SK-N-SH (cell line): Measurements from ENCODE around the gene NACA2. TPM values are rescaled to one million over a fixed set of nuclear protein-coding genes. Genes with fewer than 3 reads are reported as not detected.

Experiments used
- CTCF ChIA-PET: fragments of 300-600, 350-600 bp; formaldehyde crosslinking; extraction: SDS; loops from one replicate; lab custom pipeline; 2021; lab: Yijun Ruan, JAX
- POLR2A ChIA-PET: fragments of 350-600 bp; sonication (Branson Sonifier 250); formaldehyde crosslinking; extraction: SDS; loops from one replicate; lab custom pipeline; 2020; ENCODE audit warnings: antibody characterized with exemption, inconsistent platforms; lab: Yijun Ruan, JAX
- DNase-seq: peaks from one replicate; pipeline ENCODE4 v3.0.0; 2012
- H2AFZ ChIP-seq: fragments of 200-600 bp; sonication (generic); 2 replicates; pipeline ENCODE4 v1.8.1; 2016; ENCODE audit warnings: antibody characterized with exemption, mild to moderate bottlenecking, low read depth
- H3F3A ChIP-seq: fragments of 200-600 bp; sonication (generic); replicated peaks from 2 replicates; pipeline ENCODE3; 2016; ENCODE audit warnings: antibody characterized with exemption, mild to moderate bottlenecking; ENCODE audit not compliant: insufficient read depth
- H3K27ac ChIP-seq, 2 experiments: fragments of 200-500 bp in 1 of 2; fragments of 200-600 bp in 1 of 2; sonication (Bioruptor generic) in 1 of 2; sonication (generic), shearing (Covaris generic) in 1 of 2; 2 replicates each; pipeline versions ENCODE4 v1.5.1 to v1.6.1; 2014 to 2016; ENCODE audit warnings: low read depth in 2 of 2, inconsistent platforms in 1 of 2, low read length in 1 of 2, mild to moderate bottlenecking in 1 of 2, mixed read lengths in 1 of 2
- H3K27me3 ChIP-seq: fragments of 200-600 bp; sonication (generic), shearing (Covaris generic); 2 replicates; pipeline ENCODE4 v1.6.1; 2016; ENCODE audit warnings: mixed run types; ENCODE audit not compliant: insufficient read depth
- H3K36me3 ChIP-seq, 2 experiments: fragments of 200-500 bp in 1 of 2; fragments of 200-600 bp in 1 of 2; sonication (Bioruptor generic) in 1 of 2; sonication (generic) in 1 of 2; replicated peaks in 1 of 2; 2 replicates each; pipeline versions ENCODE3 to v1.5.1; 2014 to 2016; ENCODE audit warnings: low read length in 1 of 2, mild to moderate bottlenecking in 1 of 2; ENCODE audit not compliant: insufficient read depth in 2 of 2, control insufficient read depth in 1 of 2
- H3K4me1 ChIP-seq, 2 experiments: fragments of 200-500 bp in 1 of 2; fragments of 200-600 bp in 1 of 2; sonication (Bioruptor generic) in 1 of 2; sonication (generic), shearing (Covaris generic) in 1 of 2; 2 replicates each; pipeline versions ENCODE4 v1.5.1 to v1.6.1; 2014 to 2016; ENCODE audit warnings: low read depth in 1 of 2, low read length in 1 of 2, mixed run types in 1 of 2; ENCODE audit not compliant: insufficient read depth in 2 of 2, control insufficient read depth in 1 of 2
- H3K4me2 ChIP-seq: fragments of 200-600 bp; sonication (generic), shearing (Covaris generic); 2 replicates; pipeline ENCODE4 v1.6.1; 2017; ENCODE audit warnings: mixed run types
- H3K4me3 ChIP-seq, 2 experiments: fragments of 200-500 bp in 1 of 2; fragments of 200-600 bp in 1 of 2; sonication (Bioruptor generic) in 1 of 2; sonication (generic), shearing (Covaris generic) in 1 of 2; 2 replicates each; pipeline versions ENCODE4 v1.5.1 to v1.8.1; 2014 to 2016; ENCODE audit warnings: low read depth in 2 of 2, inconsistent platforms in 1 of 2, low read length in 1 of 2, mild to moderate bottlenecking in 1 of 2, mixed read lengths in 1 of 2, moderate library complexity in 1 of 2
- H3K79me2 ChIP-seq: fragments of 200-600 bp; sonication (generic); 2 replicates; pipeline ENCODE4 v1.8.1; 2017; ENCODE audit warnings: mild to moderate bottlenecking; ENCODE audit not compliant: insufficient read depth
- H3K9ac ChIP-seq: fragments of 200-600 bp; sonication (generic); 2 replicates; pipeline ENCODE4 v1.6.1; 2017; ENCODE audit warnings: mixed run types
- H3K9me2 ChIP-seq: fragments of 200-600 bp; sonication (generic); 2 replicates; pipeline ENCODE4 v1.6.1; 2017; ENCODE audit warnings: mixed run types
- H3K9me3 ChIP-seq: fragments of 200-600 bp; sonication (generic); 2 replicates; pipeline ENCODE4 v1.6.1; 2017; ENCODE audit warnings: mixed run types, mild to moderate bottlenecking, moderate library complexity
- H4K20me1 ChIP-seq: fragments of 200-600 bp; sonication (generic); 2 replicates; pipeline ENCODE4 v1.6.1; 2017; ENCODE audit warnings: mild to moderate bottlenecking, mixed run types; ENCODE audit not compliant: insufficient read depth
- CHD2 ChIP-seq: fragments of 150-350 bp; IDR thresholded peaks from 2 replicates; pipeline ENCODE4 v1.6.1; 2018; ENCODE audit warnings: low read length; ENCODE audit not compliant: partially characterized antibody
- ELF1 ChIP-seq: IDR thresholded peaks from 2 replicates; pipeline ENCODE4 v1.4.0; 2012
- EZH2phosphoT487 ChIP-seq: fragments of 200-600 bp; sonication (generic); IDR thresholded peaks from 2 replicates; pipeline ENCODE4 v1.6.1; 2017; ENCODE audit warnings: low read depth, mixed run types, mild to moderate bottlenecking, antibody characterized with exemption, moderate library complexity, borderline replicate concordance
- FOSL2 ChIP-seq: IDR thresholded peaks from 2 replicates; pipeline ENCODE4 v1.4.0; 2012; ENCODE audit warnings: low read depth, mild to moderate bottlenecking, moderate library complexity, borderline replicate concordance
- FOXJ3 ChIP-seq: sonication (generic); formaldehyde crosslinking; IDR thresholded peaks from 2 replicates; pipeline ENCODE4 v1.5.1; 2020; ENCODE audit warnings: mild to moderate bottlenecking, missing genetic modification reagents
- IRF3 ChIP-seq: fragments of 150-350 bp; IDR thresholded peaks from 2 replicates; pipeline ENCODE4 v1.6.1; 2016; ENCODE audit warnings: mild to moderate bottlenecking, low read depth, low read length
- MEF2A ChIP-seq: IDR thresholded peaks from 2 replicates; pipeline ENCODE4 v1.4.0; 2012; ENCODE audit warnings: low read depth, borderline replicate concordance
- MXI1 ChIP-seq: IDR thresholded peaks from 2 replicates; pipeline ENCODE4 v1.6.1; 2012; ENCODE audit warnings: mild to moderate bottlenecking, low read depth, low read length, improper control_type of control experiment
- NFIC ChIP-seq: IDR thresholded peaks from 2 replicates; pipeline ENCODE4 v1.4.0; 2012; ENCODE audit warnings: borderline replicate concordance
- NRF1 ChIP-seq: IDR thresholded peaks from 2 replicates; pipeline ENCODE4 v1.6.1; 2012; ENCODE audit warnings: low read depth, mild to moderate bottlenecking, low read length
- PBX3 ChIP-seq: IDR thresholded peaks from 2 replicates; pipeline ENCODE4; 2012
- POLR2AphosphoS5 ChIP-seq: IDR thresholded peaks from 2 replicates; pipeline ENCODE4 v1.6.1; 2012; ENCODE audit warnings: low read depth, low read length
- RCOR1 ChIP-seq: fragments of 150-350 bp; IDR thresholded peaks from 2 replicates; pipeline ENCODE4 v1.6.1; 2017; ENCODE audit warnings: antibody characterized with exemption, low read length
- RXRA ChIP-seq: IDR thresholded peaks from 2 replicates; pipeline ENCODE4 v1.4.0; 2012; ENCODE audit warnings: low read depth, mild to moderate bottlenecking, borderline replicate concordance
- SIN3A ChIP-seq: IDR thresholded peaks from 2 replicates; pipeline ENCODE4 v1.6.1; 2012; ENCODE audit warnings: low read depth, mild to moderate bottlenecking, low read length, moderate library complexity, borderline replicate concordance
- SMC3 ChIP-seq: IDR thresholded peaks from 2 replicates; pipeline ENCODE4 v1.6.1; 2012; ENCODE audit warnings: low read depth, low read length, improper control_type of control experiment
- TAF1 ChIP-seq: IDR thresholded peaks from 2 replicates; pipeline ENCODE4 v1.6.1; 2012; ENCODE audit warnings: low read depth, mild to moderate bottlenecking, low read length, moderate library complexity, borderline replicate concordance
- USF1 ChIP-seq: IDR thresholded peaks from 2 replicates; pipeline ENCODE4 v1.4.0; 2012; ENCODE audit warnings: low read depth, borderline replicate concordance
- YY1 ChIP-seq: IDR thresholded peaks from 2 replicates; pipeline ENCODE4 v1.4.0; 2012; ENCODE audit warnings: low read depth, mild to moderate bottlenecking
- ZBTB33 ChIP-seq: IDR thresholded peaks from 2 replicates; pipeline ENCODE4 v1.4.0; 2012; ENCODE audit warnings: low read depth, borderline replicate concordance
- WGBS: methylation state at CpG from one replicate; pipeline ENCODE4 v1.1.6; 2017; ENCODE audit warnings: low lambda C conversion rate; 5-methylcytosine and 5-hydroxymethylcytosine counted together
- polyA plus RNA-seq, 3 experiments: library from polyadenylated mRNA; depleted of rRNA; stranded (reverse); fragments of >200 nt; gene quantifications; 2 replicates each; pipeline ENCODE4 v1.2.3, GENCODE V29; 2012
- TF ChIP-seq, protein P1 (sequence below): IDR thresholded peaks from 2 replicates; pipeline ENCODE4 v1.6.1; 2012; ENCODE audit warnings: mild to moderate bottlenecking, low read depth, low read length, moderate library complexity
- TF ChIP-seq, protein P2 (sequence below): IDR thresholded peaks from 2 replicates; pipeline ENCODE4 v1.4.0; 2012; ENCODE audit warnings: low read depth

NACA2 gene
- polyA plus RNA-seq, 1 of the 3 experiments (the other 2 are of a cell fraction): not detected

- H3K4me2 ChIP-seq: no peak overlapping the region
- peak overlapping the region; percentile 58; the same call in 1 of the 2 replicates for H2AFZ ChIP-seq
- TF ChIP-seq FOXJ3 (no peak), CHD2 (peak; percentile 54), TAF1 (no peak), ELF1 (no peak), FOSL2 (no peak), RCOR1 (peak; percentile 36; the same call in 1 of the 2 replicates), IRF3 (no peak), PBX3 (no peak), EZH2phosphoT487 (no peak), RXRA (no peak), YY1 (no peak), SMC3 (peak; percentile 94), USF1 (no peak), MEF2A (no peak), POLR2AphosphoS5 (no peak), NRF1 (0 out of 2 replicates have a peak, but pooled peaks have one; percentile 12), ZBTB33 (no peak), MXI1 (peak; percentile 23; the same call in 1 of the 2 replicates), SIN3A (no peak), NFIC (no peak)
- TF ChIP-seq, protein P1, sequence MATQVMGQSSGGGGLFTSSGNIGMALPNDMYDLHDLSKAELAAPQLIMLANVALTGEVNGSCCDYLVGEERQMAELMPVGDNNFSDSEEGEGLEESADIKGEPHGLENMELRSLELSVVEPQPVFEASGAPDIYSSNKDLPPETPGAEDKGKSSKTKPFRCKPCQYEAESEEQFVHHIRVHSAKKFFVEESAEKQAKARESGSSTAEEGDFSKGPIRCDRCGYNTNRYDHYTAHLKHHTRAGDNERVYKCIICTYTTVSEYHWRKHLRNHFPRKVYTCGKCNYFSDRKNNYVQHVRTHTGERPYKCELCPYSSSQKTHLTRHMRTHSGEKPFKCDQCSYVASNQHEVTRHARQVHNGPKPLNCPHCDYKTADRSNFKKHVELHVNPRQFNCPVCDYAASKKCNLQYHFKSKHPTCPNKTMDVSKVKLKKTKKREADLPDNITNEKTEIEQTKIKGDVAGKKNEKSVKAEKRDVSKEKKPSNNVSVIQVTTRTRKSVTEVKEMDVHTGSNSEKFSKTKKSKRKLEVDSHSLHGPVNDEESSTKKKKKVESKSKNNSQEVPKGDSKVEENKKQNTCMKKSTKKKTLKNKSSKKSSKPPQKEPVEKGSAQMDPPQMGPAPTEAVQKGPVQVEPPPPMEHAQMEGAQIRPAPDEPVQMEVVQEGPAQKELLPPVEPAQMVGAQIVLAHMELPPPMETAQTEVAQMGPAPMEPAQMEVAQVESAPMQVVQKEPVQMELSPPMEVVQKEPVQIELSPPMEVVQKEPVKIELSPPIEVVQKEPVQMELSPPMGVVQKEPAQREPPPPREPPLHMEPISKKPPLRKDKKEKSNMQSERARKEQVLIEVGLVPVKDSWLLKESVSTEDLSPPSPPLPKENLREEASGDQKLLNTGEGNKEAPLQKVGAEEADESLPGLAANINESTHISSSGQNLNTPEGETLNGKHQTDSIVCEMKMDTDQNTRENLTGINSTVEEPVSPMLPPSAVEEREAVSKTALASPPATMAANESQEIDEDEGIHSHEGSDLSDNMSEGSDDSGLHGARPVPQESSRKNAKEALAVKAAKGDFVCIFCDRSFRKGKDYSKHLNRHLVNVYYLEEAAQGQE: no peak
- TF ChIP-seq, protein P2, sequence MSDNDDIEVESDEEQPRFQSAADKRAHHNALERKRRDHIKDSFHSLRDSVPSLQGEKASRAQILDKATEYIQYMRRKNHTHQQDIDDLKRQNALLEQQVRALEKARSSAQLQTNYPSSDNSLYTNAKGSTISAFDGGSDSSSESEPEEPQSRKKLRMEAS: no peak
These were observed 39.7 kb downstream of the NACA2 start for GRCh38 chr17:61551255-61551742.

More at GRCh38 chr17:61551255-61551742, 39.7 kb downstream of the NACA2 start:
- WGBS: 5% methylated on average over 6 of the region's 6 CpGs
- no peak overlapping the region; a peak in 1 of 4 replicates for H3K27ac ChIP-seq
- H4K20me1 ChIP-seq: no peaks in the 10 kb centered on the region
- no peaks in the 10 kb centered on the region for H3K79me2 ChIP-seq
- peak; percentile 75 for DNase-seq
- H3K27me3 ChIP-seq: no peaks in the 10 kb centered on the region
- H3K4me1 ChIP-seq: peaks cover 10 to 16% of the 10 kb centered on the region in 2 experiments; a peak in 3 of 4 replicates
- no peak overlapping the region for H3K9ac ChIP-seq
- no peak overlapping the region; a peak in 1 of 4 replicates for H3K4me3 ChIP-seq
- H3F3A ChIP-seq: no peaks in the 10 kb centered on the region
- H3K36me3 ChIP-seq: peaks cover 0 to 3% of the 10 kb centered on the region in 2 experiments
- ChIA-PET CTCF (interaction anchor here (0.7 to 8.1 kb wide), 51 partner anchors 8 to 596 kb away, joined by 3 to 111 read pairs (median 4); no protein-coding TSS in a partner anchor), POLR2A (no interaction called here)
- 0 out of 2 replicates have a peak, but pooled peaks cover 10% of the 10 kb centered on the region for H3K9me3 ChIP-seq
- no peaks in the 10 kb centered on the region for H3K9me2 ChIP-seq
